ENCODE results near the gene ZNF831.
A peak's percentile ranks its signal among the peaks of the same experiment; 100 is the strongest.

ZNF831 gene

GRCh38 chr20:59182401-59183044 lies 18.9 kb downstream of the ZNF831 start:
- peak; percentile 58 for DNase-seq

GRCh38 chr20:59183751-59184150 lies 20.1 kb downstream of the ZNF831 start:
- DNase-seq = no peak

GRCh38 chr20:59184880-59185447 lies 21.3 kb downstream of the ZNF831 start:
- no peak for DNase-seq

- no peak for DNase-seq
These were observed 22.2 kb downstream of the ZNF831 start for GRCh38 chr20:59185809-59186208.

- no peak for DNase-seq
These were observed 26.8 kb downstream of the ZNF831 start for GRCh38 chr20:59190466-59190865.

GRCh38 chr20:59191036-59191755 lies 27.6 kb downstream of the ZNF831 start:
- DNase-seq = no peak

- no peak for DNase-seq
These were observed 28.3 kb downstream of the ZNF831 start for GRCh38 chr20:59191756-59192532.

GRCh38 chr20:59192533-59192896 lies 28.9 kb downstream of the ZNF831 start:
- no peak for DNase-seq

- DNase-seq = no peak
These were observed 29.7 kb downstream of the ZNF831 start for GRCh38 chr20:59193325-59193724.

GRCh38 chr20:59194023-59194935 lies 30.7 kb downstream of the ZNF831 start:
- DNase-seq = no peak

GRCh38 chr20:59195316-59195993 lies 31.8 kb downstream of the ZNF831 start:
- no peak for DNase-seq

- no peak for DNase-seq
These were observed 40.7 kb downstream of the ZNF831 start for GRCh38 chr20:59204165-59204894.

GRCh38 chr20:59205044-59205443 lies 41.4 kb downstream of the ZNF831 start:
- DNase-seq = no peak

- DNase-seq = no peak
These were observed 43.6 kb downstream of the ZNF831 start for GRCh38 chr20:59207235-59207634.

- DNase-seq = peak; percentile 84
These were observed 44.2 kb downstream of the ZNF831 start for GRCh38 chr20:59207742-59208357.

- DNase-seq = no peak
These were observed 46.6 kb downstream of the ZNF831 start for GRCh38 chr20:59210186-59210585.

GRCh38 chr20:59211208-59211765 lies 47.7 kb downstream of the ZNF831 start:
- DNase-seq = no peak

- no peak for DNase-seq
These were observed 50.5 kb downstream of the ZNF831 start for GRCh38 chr20:59214073-59214472.

- no peak for DNase-seq
These were observed 51.3 kb downstream of the ZNF831 start for GRCh38 chr20:59214606-59215547.

All from hematopoietic multipotent progenitor cell treated with erythropoietin and hydrocortisone succinate and interleukin-3 and kit ligand, for 4 days (in vitro differentiated cells).